CD4-positive, alpha-beta T cell treated with Interleukin-4 for 1 hour (primary cell): ENCODE measurements around the gene CADPS.
A peak's percentile ranks its signal among the peaks of the same experiment; 100 is the strongest.

Source experiments
- DNase-seq, 2 donors: peaks; one replicate each; pipeline ENCODE4 v3.0.0-alpha.2; 2020 to 2022

The CADPS gene

DNA sequence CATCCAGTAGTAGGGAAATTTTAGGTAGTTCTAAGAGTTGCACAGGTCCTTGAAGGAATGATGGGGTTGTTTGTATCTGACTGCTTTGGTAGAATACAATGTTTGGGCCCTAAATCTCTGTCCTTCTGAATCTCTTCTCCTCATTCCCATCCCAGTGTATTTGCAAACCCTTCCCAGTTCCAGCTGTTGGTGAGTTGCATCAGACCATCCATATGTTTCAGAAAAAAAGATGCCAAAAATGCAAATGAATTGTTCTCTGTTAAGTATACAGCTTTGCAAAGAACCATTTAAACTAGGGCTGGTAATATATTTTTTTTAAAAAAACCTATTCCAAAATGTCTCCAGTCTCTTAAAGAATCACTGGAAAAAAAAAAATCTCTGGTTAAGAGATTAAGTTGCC, 251.0 kb downstream of the CADPS start:
- no peak for DNase-seq

DNA sequence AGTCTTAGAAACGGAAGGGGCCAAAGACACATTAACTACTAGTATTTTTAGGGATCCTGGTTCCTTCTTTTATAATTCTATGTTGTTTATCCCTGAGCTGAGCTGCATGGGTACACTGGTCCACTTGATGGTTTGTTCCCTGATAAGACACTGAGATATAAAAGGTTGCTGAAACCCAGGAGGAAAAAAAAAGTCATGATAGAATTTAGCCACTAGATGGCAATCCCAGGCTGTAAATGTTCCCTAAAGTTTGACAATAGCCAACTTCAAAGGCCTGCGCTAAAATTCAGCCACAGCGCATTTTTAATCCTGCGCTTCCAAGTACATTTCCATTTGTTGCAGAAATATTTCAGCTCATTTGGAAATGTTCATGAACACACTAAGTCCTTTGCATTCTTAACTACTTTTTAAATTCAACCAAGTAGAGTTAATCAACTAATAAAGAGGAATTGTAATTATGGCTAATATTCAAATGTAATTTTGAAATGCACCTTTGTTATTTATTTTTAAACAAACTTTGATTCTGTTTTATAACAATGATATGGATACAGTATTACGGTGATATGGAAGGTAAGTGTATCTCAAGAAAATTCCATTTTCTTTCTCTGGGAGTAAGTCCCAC, 252.6 kb downstream of the CADPS start:
- peak in 1 of 2 donors; percentile 12 for DNase-seq

DNA sequence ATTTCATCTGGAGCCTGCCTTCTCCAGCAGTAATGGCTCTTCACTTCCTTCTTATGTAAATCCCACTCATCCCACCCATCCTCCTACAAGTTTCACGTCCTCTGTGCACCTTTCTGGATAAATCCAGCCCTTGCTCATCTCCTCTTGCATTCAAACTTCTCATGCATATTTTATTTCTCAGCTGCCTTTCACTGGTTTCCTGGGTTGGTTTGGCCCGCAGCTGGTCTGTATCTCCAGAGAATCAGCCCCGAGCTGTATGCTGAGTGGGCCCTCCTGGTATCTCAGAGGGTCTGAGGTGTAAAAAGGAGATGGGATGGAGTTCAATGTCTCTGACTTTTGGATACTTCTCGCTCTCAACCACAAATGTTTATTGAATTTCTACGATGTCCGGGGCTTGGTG, 253.3 kb downstream of the CADPS start:
- DNase-seq: no peak

DNA sequence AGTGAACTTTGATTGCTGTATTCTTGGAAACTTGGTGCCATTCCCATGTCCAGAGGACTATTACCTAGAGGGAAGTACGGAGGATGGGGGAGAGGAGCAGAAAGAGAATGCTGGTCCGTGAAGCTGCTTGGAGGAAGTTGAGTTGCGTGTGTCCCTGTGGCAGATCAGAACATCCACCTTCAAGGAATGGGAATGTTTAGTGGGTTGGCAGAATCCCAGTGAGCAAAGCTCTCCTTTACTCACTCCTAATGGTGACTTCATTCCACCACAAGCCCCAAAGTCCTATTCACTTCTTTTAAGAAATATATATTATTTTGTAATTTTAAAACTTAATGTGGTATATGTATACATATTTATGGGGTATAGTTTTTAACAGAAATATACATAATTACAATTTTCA, 254.0 kb downstream of the CADPS start:
- DNase-seq: no peak

DNA sequence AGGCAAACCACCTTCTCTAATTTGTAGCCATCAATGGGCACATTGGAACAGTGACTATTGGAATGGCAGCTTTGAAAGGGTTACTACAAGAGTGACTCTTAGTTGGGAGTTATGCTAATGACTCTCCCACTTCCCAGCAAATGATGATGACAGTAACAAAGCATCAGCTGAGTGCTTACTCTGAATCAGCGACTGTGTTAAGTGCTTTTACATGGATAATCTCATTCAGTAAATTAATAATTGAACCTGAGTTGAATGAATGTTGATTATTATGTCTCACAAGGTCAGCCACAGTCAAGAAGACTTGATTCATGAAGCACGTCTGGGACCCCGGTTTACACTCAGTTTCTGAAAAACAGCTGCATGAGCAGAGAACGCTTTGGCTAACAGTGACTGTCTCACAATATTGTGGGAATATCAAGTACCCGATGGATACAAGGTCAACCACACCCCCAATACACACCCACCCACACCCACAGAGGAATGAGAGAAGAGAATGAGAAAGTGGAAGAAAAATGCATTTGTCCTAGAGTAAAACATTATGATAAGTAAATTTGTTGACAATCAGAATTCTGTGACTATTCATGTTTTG, 259.9 kb downstream of the CADPS start:
- no peak for DNase-seq

DNA sequence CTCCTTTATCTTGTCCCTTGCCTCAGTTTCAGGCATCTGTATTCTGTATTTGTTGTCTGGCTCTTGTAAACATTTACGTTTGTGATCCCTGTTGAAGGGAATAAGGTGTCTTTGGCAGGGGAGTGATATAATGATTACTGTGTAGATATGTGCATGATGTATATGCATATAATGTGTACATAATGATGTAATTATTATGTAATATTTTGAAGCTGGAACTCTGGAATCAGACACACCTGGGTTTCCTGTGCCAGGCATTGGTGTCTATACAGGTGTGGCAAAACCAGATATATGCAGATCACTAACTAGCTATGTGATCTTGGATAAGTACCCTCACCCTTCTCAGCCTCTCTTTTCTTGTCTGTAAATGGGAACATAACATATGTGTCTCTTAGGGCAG, 260.7 kb downstream of the CADPS start:
- no peak for DNase-seq

DNA sequence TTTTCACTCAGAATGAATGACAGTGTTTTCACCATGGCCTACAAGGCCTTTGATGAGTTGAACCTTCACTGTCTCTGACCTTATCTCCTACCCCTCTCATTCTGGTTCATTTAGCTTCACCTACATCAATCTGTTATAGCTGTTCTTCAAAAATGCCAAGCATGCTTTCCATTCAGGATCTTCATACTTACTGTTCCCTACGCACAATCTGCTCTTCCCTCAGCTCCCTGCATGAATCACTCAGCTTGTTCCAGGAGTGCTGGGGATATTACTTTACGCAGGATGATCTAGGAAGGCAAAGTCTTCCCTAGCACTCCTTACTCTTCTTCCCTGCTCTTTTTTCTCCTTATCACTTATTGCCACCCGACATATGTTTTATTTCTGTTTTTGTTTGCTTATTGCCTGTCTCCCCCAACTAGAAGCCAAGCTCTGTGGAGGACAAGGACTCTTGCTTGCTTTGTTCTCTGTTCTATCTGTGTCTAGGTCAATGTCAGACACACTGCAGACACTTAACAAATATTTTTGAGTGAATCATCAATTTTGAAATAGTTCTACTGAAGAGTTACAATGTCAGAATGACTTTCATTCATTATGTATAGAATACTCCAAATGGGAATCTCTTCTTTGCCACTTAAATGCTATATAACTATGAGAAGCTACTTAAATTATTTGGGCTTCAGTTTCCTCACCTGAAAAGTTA, 263.5 kb downstream of the CADPS start:
- no peak for DNase-seq

DNA sequence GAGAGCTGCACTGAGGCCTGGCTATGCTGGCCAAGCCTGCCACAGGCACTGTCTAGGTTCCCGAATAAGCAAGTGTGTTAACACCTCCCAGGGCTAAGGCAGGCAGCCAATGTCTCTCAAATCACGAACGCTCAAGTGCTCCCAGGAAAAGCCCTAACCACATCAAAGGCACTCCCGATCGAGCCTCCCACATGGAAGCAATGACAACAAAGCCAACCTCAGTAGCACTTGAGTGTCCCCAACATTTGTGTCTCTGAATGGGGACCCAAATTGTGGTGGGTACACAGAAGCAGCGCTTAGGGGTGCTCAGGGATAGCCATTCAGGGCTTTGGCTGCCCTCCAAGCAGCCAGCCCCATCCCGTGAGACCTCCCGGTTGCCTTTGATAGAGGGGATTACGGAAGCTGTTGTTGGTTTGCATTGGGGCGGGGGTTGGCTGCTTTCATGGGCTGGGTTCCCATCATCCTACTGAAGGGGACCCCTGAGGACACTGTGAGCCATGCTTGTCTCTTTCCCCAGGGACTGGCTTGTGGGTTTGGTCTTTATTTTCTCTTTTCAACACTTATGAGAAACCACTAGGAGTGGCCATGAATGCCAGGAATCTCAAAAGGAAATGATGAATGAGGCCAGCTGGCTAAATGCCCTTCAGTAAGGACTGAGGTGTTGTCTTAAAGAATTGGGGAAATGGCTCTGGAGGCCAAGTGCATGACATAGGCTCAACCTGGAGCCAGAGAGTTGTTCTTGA, 267.8 kb downstream of the CADPS start:
- DNase-seq: no peak

DNA sequence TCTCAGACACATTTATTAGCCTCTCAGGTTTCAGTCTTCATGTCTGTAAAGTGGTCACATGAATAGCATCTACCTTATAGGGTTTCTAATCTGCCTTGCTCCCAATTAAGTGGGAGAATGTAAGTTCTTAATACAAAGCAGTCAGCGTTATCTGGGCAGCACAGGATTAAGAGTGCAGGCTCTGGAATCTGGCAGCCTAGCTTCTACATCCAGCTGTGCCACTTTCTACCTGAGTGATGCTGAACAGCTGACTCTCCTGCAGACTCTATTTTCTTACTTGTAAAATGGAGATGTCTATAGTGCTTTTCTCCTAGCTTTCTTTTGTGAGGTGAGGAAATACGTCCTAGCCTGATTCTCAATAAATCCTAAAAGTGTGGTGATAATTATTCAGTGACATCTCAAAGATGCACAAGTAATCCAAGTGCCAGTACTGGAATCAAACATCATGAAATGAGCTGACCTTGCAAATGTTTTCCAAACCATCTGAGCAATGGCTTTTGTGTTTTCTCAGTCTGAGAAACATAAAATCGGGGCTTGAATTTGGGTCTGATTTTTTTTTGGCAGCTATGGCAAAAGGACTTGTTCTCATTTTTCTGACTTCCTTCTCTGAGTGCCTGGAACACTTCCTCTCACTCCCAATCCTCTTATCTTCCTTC, 269.7 kb downstream of the CADPS start:
- no peak for DNase-seq

DNA sequence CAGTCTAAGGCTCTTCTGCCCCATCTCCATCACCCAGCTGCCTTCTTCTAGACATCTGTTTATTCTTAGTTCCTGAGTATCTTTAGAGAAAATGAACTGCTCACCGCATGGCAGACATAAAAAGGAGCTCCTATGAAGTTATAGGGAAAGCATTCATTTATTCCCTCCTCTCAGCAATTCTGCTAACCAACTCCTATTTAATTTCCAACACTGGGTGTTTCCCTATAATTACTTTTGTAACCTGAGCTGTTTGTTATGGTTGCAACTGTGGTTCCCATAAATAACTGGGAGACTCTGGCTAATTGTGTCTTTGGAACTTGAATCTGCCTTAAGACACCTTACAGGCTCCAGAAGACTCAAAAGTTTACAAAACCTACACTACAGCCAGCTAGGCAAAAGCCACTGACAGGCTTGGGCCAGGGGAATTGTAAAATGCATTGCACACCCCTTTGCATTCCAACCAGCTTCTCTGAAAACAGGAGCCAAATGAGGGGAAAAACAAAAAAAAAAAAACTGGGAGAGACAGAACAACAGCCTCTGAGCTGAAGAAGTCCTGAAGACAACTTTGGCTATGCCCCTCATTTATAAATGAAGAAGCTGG, 270.4 kb downstream of the CADPS start:
- DNase-seq: no peak

DNA sequence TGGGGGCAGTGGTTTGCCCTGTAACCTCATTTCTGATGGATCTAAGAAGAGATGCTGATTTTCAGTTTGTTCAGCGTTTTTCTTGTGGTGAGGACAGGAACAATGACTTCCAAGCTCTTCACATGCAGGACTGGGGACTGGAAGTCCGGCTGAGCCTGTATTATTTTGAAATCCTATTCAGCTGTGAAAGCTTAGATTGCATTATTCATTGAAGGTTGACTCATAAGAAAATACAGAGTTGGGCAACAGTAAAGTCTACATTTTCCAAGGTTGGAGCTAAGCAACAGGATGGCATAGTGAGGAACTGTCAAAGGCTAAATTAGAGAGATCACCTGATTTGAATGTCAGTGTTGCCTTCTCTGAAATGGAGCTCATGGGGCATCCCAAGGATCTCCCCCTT, 270.9 kb downstream of the CADPS start:
- no peak for DNase-seq

DNA sequence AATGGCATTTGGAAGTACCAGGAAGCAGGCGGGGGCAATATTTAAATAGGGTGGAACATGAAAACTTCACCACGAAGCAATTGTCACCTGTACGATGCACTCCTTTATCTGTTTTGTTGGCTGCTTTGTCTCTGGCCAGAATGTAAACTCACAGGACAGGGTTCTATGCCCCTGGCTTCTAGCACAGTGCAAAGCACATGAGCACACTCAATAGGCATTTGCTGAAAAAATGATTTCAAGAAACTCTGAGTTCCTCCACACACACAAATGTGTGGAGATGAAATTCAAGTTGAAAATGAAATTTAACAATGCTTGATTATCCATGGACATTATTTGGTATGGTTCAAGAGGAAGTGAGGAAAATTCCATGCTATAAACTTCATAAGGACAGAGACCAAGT, 272.2 kb downstream of the CADPS start:
- DNase-seq: no peak

DNA sequence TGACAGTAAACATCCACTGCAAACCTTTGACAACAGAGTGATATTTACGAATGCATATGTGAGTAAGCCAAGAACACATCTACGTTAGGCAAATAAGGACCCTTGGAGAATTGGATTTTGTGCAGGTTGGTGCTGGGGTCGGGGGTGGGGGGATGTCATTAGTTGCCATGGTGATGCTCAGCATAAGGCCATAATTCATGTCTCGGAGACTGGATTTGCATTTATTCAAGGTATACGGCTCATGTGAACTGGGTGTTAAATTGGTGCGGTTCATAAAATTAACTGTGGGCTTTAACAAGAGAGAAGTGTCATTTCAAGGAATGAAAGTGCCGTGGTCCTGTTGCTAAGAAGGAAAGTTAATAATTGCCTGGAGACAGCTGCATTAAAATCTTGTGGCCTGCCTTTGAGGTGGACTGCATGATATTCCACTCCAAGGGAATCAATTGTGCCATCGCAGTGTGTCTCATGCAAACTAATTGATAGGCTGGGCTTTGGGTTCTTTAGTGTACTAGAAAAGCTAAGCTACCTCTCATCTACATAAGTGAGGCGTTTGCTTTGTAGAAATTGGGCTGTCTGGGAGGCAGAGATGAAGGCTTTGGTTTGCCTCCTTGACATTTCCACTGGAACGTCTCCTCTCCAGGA, 273.0 kb downstream of the CADPS start:
- DNase-seq: no peak

DNA sequence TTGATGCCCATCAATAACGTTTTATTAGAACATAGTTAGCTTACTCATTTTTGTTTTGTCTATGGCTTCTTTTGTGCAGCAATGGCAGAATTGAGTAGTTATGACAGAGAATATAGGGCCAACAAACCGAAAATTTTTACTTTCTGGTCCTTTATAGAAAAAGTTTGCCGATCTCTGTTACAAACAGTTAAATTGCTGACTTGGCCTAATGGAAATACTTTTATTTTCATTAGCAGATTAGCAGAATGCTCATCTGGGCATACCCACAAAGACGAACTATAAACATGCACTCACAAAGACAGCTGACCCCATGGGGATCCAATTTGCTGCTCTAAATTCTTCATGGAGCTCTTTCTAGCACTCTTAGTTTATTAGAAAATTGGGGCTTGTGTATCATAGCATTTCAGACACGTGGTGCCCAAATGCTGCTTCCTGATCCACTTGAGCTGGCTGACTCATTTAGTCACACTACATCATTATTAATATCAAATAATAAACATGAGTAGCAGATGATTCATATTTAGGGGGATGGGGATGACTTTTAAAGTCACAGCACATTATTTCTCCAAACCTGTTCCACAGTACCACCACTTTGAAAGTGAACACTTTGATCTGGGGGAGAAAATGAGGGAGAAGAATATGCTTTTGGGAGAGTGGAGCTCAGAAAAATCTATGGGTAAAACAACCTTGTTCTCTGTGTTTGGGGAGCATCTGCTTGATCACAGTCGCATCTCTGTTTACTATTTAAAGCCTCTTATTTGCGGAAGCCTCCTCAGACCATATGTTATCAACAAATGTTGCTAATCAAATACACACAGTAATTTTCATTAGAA, 273.8 kb downstream of the CADPS start:
- DNase-seq: no peak

DNA sequence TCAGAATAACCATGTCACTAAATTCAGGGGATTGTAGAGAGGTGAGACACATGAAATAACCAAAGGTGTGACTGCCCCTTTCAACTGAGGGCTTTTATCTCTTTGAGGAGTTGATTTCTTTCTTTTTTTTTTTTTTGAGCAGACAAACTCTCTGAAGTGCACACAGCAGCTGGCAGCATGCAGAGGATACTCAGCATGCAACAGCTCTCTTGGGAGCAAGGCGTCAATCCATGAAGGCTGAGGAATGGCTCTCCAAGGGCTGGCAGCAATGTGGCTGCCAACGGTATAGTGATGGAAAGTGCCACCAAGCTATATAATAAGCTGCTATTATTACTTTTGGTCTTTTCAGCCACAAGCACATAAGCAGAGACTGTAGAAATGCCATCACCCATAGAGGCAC, 275.2 kb downstream of the CADPS start:
- DNase-seq: no peak

DNA sequence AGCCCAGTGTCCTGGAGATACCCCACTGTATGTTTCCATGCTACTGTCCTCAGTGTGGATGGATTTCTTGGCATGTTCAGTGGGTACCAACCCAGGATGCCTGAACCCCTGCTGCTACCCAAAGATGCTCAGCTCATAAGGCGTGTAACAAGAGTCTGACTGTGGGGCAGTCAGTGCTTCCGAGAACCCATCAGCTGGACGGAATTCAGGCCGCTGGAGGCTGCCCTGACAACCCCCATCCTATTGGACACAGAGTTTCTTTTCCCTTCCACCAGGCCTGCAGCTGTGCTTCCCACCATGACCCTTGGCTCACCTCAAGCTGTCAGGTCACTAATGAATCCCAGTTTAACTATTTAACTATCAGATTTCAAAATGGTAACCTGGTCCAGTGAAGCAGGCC, 277.7 kb downstream of the CADPS start:
- no peak for DNase-seq

DNA sequence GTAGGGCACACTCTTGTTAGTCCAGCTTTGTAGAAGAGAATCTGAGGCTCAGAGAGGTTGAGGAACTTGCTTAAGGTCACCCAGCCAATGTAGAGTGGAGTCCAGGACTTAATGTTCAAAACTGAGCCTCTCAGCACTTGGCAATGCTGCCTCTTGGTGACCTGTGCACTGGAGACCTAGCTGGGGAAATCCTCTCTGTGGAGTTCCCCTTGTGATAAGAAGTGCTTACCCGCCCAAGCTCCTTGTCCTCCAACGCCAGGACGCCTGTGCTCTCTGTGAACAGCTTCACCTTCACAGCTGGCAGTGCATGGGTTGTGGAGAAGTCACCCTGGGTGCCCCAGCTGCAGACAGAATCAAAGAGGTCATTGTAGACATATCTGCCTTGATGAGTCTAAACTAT, 282.8 kb downstream of the CADPS start:
- no peak for DNase-seq

DNA sequence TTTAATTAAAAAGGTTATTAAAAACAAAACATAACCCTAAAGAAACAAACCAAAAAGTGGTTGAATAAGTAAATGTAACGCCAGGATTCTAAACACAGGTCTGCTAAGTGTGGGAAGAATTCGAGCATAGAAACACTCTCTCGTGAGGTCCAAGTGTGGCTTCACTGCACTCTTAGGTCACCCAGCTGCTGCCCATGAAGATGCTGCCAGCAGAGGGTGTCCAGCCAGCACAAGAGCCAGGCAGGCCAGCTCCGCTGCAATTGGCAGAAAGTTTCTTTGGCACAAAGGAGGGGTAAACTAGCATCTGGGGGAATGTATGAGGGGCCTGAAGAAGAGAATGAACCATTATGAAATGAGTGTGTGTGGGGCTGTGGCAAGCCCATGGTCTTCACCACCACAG, 286.1 kb downstream of the CADPS start:
- DNase-seq: no peak

DNA sequence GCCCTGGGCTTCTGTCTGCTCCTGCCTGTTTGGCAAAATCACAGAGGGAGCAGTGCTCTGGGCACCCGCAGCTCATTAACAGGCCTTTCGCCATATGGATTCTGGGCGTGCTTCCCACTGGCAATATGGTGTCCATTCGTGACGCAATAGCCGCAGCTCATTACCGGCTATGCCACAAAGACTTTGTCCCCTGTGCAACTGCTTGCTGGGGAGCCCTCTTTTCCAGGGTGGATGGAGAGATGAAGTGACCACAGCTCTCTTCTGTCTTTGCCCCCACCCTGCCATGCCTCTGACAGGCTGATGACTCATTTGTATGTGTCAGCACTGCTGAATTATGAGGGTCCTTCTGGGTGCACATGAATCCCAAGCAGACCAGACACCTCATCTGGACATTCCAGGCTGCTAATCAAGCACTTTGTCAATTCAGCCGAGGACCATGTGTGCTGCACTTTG, 287.6 kb downstream of the CADPS start:
- no peak for DNase-seq

DNA sequence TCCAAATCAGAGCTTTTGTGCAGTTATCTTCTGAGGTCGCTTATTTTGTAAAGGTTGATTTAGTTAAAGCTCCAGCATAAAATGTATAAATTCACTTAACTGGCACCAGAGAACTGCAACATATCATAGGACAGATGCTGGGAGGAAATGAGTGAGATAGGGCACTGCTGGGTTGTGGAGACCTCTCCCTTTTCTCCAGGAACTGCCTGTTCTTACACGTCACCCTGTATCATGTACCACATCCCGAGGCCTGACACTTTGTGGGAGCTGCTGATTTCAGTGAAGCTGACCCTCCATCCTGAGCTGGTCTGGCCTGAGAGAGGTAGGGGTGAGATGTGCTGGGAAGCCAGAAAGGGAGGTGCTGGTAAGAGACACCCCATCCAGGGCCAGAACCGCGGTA, 288.0 kb downstream of the CADPS start:
- DNase-seq: no peak

DNA sequence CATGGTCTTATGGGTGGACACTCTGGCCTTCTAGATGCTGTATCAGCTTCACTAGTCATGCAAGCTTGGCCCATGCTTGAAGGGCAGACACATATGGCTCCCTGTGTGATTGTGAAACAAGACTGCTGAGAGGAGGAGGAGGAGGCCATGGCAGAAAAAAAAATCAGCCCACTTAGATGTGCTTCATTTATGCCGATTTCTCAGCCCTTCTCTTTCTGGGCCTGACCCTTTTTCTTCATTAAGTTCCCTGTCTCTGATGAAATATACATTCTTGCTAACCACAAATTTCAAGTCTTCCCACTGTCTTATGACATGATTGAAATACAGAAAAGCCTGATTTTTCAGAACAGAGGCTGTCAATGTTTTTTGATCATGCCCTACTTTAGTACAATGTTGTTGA, 288.9 kb downstream of the CADPS start:
- DNase-seq: no peak
